ENCODE data around the gene RUNX2. TPM values are rescaled to one million over a fixed set of nuclear protein-coding genes. Genes with fewer than 3 reads are reported as not detected.
A peak's percentile ranks its signal among the peaks of the same experiment; 100 is the strongest.

The RUNX2 gene
- total and polyA plus RNA-seq, 2 experiments from 2014 or later: 0.66 to 1.7 TPM

GRCh38 chr6:45617441-45617840 is 289.3 kb downstream of the RUNX2 start:
- Mint-ChIP-seq H3K4me1 (peaks cover 8% of the 10 kb centered on the region), H3K36me3 (ENCODE audit: low read depth) (no peaks in the 10 kb centered on the region), H3K27me3 (ENCODE audit: insufficient read depth, low read depth, poor library complexity) (peaks cover 2% of the 10 kb centered on the region), H3K4me3 (no peak overlapping the region), H3K27ac (no peak overlapping the region), H3K9me3 (no peaks in the 10 kb centered on the region)
- Histone ChIP-seq H3K27ac (ENCODE audit: low read depth) (no peak overlapping the region), H3K4me3 (no peak overlapping the region), H3K27me3 (ENCODE audit: insufficient read depth) (no peaks in the 10 kb centered on the region), H3K9me2 (ENCODE audit: insufficient read depth) (peaks cover 8% of the 10 kb centered on the region; the same call in 1 of the 2 replicates), H3K4me2 (no peak overlapping the region), H3K36me3 (ENCODE audit: insufficient read depth) (no peaks in the 10 kb centered on the region), H3F3A (replicated peaks; ENCODE audit: low read depth) (no peaks in the 10 kb centered on the region), H3K4me1 (ENCODE audit: insufficient read depth) (no peaks in the 10 kb centered on the region), H4K20me1 (replicated peaks; ENCODE audit: insufficient read depth) (no peaks in the 10 kb centered on the region), H3K79me2 (replicated peaks; ENCODE audit: insufficient read depth) (no peaks in the 10 kb centered on the region), H2AFZ (no peak overlapping the region)
- TF ChIP-seq, protein P1, sequence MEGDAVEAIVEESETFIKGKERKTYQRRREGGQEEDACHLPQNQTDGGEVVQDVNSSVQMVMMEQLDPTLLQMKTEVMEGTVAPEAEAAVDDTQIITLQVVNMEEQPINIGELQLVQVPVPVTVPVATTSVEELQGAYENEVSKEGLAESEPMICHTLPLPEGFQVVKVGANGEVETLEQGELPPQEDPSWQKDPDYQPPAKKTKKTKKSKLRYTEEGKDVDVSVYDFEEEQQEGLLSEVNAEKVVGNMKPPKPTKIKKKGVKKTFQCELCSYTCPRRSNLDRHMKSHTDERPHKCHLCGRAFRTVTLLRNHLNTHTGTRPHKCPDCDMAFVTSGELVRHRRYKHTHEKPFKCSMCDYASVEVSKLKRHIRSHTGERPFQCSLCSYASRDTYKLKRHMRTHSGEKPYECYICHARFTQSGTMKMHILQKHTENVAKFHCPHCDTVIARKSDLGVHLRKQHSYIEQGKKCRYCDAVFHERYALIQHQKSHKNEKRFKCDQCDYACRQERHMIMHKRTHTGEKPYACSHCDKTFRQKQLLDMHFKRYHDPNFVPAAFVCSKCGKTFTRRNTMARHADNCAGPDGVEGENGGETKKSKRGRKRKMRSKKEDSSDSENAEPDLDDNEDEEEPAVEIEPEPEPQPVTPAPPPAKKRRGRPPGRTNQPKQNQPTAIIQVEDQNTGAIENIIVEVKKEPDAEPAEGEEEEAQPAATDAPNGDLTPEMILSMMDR (conservative IDR thresholded peaks at IDR 0.05; ENCODE audit: low read depth in 2 of 2): peak; percentile 9 to 27; a peak in 1 of 4 replicates
- TF ChIP-seq CREB1 (CRISPR knock-in tag; IDR thresholded peaks at IDR 0.05; ENCODE audit: low read depth): no peak
- DNase-seq (ENCODE audit: low spot score) (no peak), ATAC-seq (no peak)

- no peak for DNase-seq (ENCODE audit: low spot score)
- no peaks in the 10 kb centered on the region for H3F3A ChIP-seq (replicated peaks; ENCODE audit: low read depth)
- H3K79me2 ChIP-seq (replicated peaks; ENCODE audit: insufficient read depth): no peaks in the 10 kb centered on the region
- no peak overlapping the region for H3K4me2 ChIP-seq
- H3K4me1 ChIP-seq (ENCODE audit: insufficient read depth): no peaks in the 10 kb centered on the region
- H3K27me3 ChIP-seq (ENCODE audit: insufficient read depth): no peaks in the 10 kb centered on the region
- H3K9me2 ChIP-seq (ENCODE audit: insufficient read depth): peaks cover 10% of the 10 kb centered on the region; the same call in 1 of the 2 replicates
- no peak overlapping the region for H2AFZ ChIP-seq
- Mint-ChIP-seq H3K27ac (no peak overlapping the region), H3K36me3 (ENCODE audit: low read depth) (no peaks in the 10 kb centered on the region), H3K9me3 (no peaks in the 10 kb centered on the region), H3K27me3 (ENCODE audit: insufficient read depth, low read depth, poor library complexity) (peaks cover 2% of the 10 kb centered on the region), H3K4me3 (no peak overlapping the region), H3K4me1 (peaks cover 8% of the 10 kb centered on the region)
- H3K4me3 ChIP-seq: no peak overlapping the region
- no peaks in the 10 kb centered on the region for H4K20me1 ChIP-seq (replicated peaks; ENCODE audit: insufficient read depth)
- H3K36me3 ChIP-seq (ENCODE audit: insufficient read depth): no peaks in the 10 kb centered on the region
- H3K27ac ChIP-seq (ENCODE audit: low read depth): no peak overlapping the region
- TF ChIP-seq JUNB (IDR thresholded peaks at IDR 0.05; ENCODE audit: unreplicated experiment) (no peak), NANOG (IDR thresholded peaks at IDR 0.05; ENCODE audit: borderline replicate concordance) (no peak)
- TF ChIP-seq, protein P2, sequence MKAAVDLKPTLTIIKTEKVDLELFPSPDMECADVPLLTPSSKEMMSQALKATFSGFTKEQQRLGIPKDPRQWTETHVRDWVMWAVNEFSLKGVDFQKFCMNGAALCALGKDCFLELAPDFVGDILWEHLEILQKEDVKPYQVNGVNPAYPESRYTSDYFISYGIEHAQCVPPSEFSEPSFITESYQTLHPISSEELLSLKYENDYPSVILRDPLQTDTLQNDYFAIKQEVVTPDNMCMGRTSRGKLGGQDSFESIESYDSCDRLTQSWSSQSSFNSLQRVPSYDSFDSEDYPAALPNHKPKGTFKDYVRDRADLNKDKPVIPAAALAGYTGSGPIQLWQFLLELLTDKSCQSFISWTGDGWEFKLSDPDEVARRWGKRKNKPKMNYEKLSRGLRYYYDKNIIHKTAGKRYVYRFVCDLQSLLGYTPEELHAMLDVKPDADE (IDR thresholded peaks at IDR 0.05): no peak
- no peak for ATAC-seq
These were observed 290.1 kb downstream of the RUNX2 start for GRCh38 chr6:45618259-45618658.

GRCh38 chr6:45619211-45619760 is 291.2 kb downstream of the RUNX2 start:
- DNase-seq (ENCODE audit: low spot score): no peak
- Mint-ChIP-seq H3K27me3 (ENCODE audit: insufficient read depth, low read depth, poor library complexity) (peaks cover 2% of the 10 kb centered on the region), H3K36me3 (ENCODE audit: low read depth) (no peaks in the 10 kb centered on the region), H3K27ac (no peak overlapping the region), H3K9me3 (no peaks in the 10 kb centered on the region), H3K4me1 (peaks cover 8% of the 10 kb centered on the region), H3K4me3 (no peak overlapping the region)
- Histone ChIP-seq H3K36me3 (ENCODE audit: insufficient read depth) (no peaks in the 10 kb centered on the region), H3K4me3 (no peak overlapping the region), H3F3A (replicated peaks; ENCODE audit: low read depth) (no peaks in the 10 kb centered on the region), H4K20me1 (replicated peaks; ENCODE audit: insufficient read depth) (no peaks in the 10 kb centered on the region), H3K27ac (ENCODE audit: low read depth) (no peak overlapping the region), H2AFZ (no peak overlapping the region), H3K4me2 (no peak overlapping the region), H3K4me1 (ENCODE audit: insufficient read depth) (no peaks in the 10 kb centered on the region), H3K79me2 (replicated peaks; ENCODE audit: insufficient read depth) (no peaks in the 10 kb centered on the region), H3K27me3 (ENCODE audit: insufficient read depth) (no peaks in the 10 kb centered on the region), H3K9me2 (ENCODE audit: insufficient read depth) (peaks cover 10% of the 10 kb centered on the region; the same call in 1 of the 2 replicates)
- ATAC-seq: no peak
- no peak for TF ChIP-seq STAT1 (IDR thresholded peaks at IDR 0.05; ENCODE audit: unreplicated experiment)
- no peak for TF ChIP-seq ZNF331 (CRISPR knock-in tag; IDR thresholded peaks at IDR 0.05; ENCODE audit: low read depth)
- TF ChIP-seq POLR2AphosphoS5 (IDR thresholded peaks at IDR 0.05; ENCODE audit: low read depth): no peak
- TF ChIP-seq, protein P3, sequence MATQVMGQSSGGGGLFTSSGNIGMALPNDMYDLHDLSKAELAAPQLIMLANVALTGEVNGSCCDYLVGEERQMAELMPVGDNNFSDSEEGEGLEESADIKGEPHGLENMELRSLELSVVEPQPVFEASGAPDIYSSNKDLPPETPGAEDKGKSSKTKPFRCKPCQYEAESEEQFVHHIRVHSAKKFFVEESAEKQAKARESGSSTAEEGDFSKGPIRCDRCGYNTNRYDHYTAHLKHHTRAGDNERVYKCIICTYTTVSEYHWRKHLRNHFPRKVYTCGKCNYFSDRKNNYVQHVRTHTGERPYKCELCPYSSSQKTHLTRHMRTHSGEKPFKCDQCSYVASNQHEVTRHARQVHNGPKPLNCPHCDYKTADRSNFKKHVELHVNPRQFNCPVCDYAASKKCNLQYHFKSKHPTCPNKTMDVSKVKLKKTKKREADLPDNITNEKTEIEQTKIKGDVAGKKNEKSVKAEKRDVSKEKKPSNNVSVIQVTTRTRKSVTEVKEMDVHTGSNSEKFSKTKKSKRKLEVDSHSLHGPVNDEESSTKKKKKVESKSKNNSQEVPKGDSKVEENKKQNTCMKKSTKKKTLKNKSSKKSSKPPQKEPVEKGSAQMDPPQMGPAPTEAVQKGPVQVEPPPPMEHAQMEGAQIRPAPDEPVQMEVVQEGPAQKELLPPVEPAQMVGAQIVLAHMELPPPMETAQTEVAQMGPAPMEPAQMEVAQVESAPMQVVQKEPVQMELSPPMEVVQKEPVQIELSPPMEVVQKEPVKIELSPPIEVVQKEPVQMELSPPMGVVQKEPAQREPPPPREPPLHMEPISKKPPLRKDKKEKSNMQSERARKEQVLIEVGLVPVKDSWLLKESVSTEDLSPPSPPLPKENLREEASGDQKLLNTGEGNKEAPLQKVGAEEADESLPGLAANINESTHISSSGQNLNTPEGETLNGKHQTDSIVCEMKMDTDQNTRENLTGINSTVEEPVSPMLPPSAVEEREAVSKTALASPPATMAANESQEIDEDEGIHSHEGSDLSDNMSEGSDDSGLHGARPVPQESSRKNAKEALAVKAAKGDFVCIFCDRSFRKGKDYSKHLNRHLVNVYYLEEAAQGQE (IDR thresholded peaks at IDR 0.05; ENCODE audit: unreplicated experiment): no peak
- TF ChIP-seq JUNB (IDR thresholded peaks at IDR 0.05; ENCODE audit: unreplicated experiment): no peak
